SKM-1 (cell line): ENCODE results near the gene SLC35D2.
"Not testable (repeated sequence)": the region's sequence is repeated elsewhere in the genome, so short reads cannot be mapped to it uniquely, and the experiment has no call there.

Experiments used
- DNase-seq: peaks from one replicate; lab custom pipeline; 2025; ENCODE audit not compliant: unreplicated experiment; lab: John Stamatoyannopoulos, UW

SLC35D2 gene

GRCh38 chr9:96361668-96362067 is 21.8 kb downstream of the SLC35D2 start:
- no peak for DNase-seq

- DNase-seq = no peak
Observed at GRCh38 chr9:96360976-96361375, 22.5 kb downstream of the SLC35D2 start.

- DNase-seq = not testable (repeated sequence)
Observed at GRCh38 chr9:96360523-96360922, 23.0 kb downstream of the SLC35D2 start.

- DNase-seq = no peak
Observed at GRCh38 chr9:96350866-96351265, 32.6 kb downstream of the SLC35D2 start.

GRCh38 chr9:96348261-96348660 is 35.2 kb downstream of the SLC35D2 start:
- no peak for DNase-seq

- no peak for DNase-seq
Observed at GRCh38 chr9:96345551-96345950, 38.0 kb downstream of the SLC35D2 start.

DNA sequence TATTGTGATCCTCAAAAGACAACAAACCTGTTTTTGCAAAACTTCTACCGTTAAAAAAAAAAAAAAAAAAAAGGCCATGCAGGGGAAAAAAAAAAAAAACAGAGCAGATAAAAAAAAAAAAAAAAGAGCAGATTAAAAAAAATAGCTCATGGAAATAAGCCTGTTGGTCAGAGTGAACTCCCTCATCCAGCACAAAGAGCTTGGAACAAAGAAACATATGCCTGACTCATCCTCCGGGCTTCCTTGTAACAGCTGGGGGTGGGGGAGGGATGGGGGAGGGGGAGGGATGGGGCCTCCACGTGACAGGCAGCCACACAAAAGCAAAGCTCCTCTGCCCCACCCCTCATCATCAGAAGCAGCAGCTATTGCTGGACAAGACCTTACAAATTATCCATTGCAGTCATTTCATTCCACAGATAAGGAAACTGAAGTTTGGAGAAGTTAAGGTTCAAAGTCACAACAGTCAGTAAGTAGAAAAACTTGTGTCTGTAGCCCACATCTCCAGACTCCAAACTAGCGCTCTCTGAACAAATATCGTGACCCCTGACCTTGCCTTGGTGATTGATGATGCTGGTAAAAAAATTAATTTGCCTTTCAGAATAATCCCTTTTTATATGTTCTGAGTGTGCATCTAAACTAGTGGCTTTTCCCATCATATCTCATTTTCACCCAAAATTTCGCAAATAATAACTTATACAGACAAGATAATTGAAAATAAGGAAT is 38.9 kb downstream of the SLC35D2 start:
- no peak for DNase-seq

DNA sequence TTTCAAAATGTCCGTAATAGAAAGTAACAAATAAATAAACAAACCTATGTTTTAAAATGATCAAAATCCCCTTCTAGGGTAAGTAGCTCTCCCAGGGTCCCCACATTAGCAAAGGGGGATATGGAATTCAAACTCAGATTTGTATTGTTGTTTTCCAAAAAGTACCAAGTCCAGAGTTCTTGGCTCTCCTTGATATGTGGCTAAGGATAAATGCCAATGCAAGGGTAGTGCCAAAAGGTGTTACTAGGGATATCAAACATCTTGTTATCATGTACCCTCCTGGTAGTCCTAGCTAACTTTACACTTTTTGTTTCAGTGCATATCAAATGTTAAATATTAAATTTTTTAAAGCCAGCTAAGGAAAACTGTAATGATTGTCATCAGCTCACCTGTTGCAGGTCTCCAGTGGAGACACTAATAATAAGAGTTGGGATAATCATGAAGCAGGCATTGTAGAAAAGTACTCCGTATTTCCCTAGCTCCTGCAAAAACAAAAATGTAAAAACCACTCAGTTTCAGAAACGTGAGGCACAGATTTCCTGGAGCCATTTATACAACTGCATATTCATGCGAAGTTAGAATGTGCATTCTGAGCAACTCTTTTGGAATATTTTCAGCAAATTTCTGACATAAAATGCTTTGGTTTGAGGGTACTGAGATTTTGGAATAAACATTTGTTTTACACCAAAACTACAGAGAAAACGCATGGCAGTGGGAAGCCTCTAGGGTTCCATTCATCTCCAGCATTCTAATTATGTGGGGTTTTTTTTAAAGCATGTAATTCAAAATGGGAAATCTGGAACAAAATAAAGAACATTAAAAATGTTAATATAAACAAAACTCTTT is 39.8 kb downstream of the SLC35D2 start:
- DNase-seq = no peak

DNA sequence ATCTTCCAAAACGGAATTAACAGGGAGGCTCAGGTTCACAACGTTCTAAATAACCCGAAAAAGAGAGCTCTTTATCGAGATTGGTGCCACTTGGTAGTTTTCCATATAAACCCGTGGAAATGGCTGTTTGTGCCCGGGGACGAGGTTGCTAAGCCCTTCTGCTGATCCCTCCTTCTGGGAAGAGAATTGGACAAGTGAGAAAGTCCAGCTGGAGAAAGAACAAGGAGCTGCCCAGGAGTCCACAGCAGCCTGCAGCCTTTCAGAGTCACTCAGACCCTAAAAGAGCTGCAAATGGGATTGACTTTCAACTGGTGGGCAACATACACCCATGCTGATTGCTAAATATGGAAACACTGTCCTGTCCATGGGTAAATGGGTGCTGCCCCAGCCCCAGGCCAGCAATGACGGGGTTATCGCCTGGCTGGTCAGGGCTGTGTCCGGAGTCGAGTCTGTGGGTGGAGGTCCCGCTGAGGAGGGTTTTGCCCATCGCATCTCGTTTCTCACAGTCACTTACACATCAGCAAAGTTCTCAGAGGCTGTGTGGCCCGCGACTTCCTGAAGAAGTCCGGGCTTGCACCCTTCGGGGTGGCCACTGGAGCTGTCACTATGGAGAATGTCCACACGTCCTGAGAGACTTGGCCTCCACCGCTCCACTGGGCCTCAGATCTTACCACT is 40.8 kb downstream of the SLC35D2 start:
- no peak for DNase-seq

DNA sequence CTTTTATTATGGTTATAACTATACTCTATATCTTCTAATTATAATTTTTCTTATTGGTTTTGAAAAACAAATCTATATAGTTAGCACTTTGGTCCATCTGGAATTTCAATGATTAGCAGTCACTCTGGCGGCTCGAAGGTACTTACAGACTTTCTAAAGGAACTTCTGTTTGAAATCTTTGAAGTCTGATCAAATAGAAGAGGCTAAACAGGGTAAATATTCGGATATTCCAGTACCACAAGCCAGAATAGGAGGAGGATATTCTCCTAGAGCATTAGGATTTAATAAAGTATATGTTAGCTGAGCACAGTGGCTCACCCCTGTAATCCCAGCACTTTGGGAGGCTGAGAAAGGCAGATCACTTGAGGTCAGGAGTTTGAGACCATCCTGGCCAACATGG is 42.8 kb downstream of the SLC35D2 start:
- no peak for DNase-seq

DNA sequence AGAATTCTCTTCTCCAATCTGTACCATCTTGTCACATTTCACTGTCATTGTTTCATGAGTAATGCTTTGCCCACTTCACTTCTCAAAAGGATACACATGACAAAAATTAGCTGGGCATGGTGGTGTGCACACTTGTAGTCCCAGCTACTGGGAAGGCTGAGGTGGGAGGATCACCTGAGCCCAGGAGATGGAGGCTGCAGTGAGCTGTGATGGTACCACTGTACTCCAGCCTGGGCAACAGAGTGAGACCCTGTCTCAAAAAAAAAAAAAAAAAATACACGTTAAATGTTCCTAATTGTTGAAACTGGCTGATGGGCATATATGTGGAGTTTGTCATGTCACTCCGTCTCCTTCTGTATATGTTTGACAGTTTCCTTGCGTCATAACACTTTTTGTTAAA is 45.2 kb downstream of the SLC35D2 start:
- DNase-seq = no peak

GRCh38 chr9:96333958-96334357 is 49.6 kb downstream of the SLC35D2 start:
- DNase-seq = no peak

DNA sequence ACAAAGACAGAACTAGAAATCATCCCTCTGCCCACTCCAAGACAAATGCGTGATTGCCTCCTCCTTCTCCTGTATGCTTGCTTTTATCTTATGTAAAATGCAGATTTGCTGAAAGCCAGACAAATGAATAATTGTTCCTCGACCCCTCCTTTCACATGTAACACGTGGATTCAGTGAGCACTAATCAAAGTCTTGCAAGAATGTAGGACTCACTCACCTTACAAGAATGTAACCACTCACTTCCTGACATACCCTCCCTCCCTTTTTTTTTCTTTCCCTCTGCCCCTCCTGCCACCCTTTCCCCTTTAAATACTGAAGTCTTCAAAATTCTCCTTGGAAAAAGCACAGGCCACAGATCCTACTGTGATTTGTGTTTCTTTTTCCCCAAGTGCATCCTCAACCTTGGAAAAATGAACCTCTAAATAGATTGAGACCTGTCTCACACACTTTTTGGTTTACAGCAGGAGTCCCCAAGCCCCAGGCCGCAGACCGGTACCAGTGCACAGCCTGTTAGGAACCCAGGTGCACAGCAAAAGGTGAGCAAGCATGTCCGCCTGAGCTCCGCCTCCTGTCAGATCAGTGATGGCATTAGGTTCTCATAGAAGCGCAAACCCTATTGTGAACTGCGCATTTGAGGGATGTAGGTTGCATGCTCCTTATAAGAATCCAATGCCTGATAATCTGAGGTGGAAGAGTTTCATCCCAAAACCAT is 52.1 kb downstream of the SLC35D2 start:
- no peak for DNase-seq

DNA sequence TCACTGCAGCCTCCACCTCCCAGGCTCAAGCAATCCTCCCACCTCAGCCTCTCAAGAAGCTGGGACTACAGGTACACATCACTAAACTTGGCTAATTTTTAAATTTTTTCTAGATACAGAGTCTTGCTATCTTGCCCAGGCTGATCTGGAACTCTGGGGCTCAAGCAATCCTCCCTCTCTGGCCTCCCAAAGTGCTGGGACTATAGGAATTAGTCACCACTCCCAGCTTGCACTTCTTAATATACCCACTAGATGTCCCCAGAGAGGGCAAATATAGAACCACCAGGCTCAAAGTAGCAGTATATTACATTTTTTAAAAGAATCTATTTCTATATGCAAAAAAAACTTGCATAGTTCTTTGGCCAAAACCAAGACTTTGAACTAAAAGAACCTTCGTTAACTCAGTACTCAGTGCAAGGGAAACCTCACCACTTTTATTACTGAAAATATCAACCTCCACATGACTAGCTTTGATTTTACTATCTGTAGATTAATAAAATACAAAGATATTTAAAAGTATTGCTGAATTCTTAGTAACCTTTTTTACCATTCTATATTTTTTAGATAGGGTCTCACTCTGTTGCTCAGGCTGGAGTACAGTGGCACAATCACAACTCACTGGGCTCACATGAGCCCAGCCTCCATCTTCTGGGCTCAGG is 55.7 kb downstream of the SLC35D2 start:
- DNase-seq = no peak

GRCh38 chr9:96323169-96323568 is 60.3 kb downstream of the SLC35D2 start:
- DNase-seq = no peak

- not testable (repeated sequence) for DNase-seq
Observed at GRCh38 chr9:96322736-96323135, 60.8 kb downstream of the SLC35D2 start.

DNA sequence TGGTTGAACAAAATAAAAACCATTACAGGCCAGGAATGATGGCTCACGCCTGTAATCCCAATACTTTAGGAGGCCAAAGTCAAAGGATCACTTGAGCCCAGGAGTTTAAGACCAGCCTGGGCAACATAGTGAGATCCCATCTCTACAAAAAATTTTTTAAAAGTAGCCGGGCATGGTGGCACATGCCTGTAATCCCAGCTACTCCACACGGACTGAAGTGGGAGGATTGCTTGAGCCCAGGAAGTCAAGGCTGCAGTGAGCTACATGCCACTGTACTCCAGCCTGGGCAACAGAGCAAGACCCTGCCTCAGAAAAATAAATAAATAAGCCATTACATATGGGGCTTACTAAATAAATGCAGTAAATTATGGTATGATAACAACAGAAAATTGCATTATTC is 61.3 kb downstream of the SLC35D2 start:
- DNase-seq = not testable (repeated sequence)

GRCh38 chr9:96321515-96321914 is 62.0 kb downstream of the SLC35D2 start:
- no peak for DNase-seq

GRCh38 chr9:96320749-96321280 is 62.7 kb downstream of the SLC35D2 start:
- DNase-seq = no peak

DNA sequence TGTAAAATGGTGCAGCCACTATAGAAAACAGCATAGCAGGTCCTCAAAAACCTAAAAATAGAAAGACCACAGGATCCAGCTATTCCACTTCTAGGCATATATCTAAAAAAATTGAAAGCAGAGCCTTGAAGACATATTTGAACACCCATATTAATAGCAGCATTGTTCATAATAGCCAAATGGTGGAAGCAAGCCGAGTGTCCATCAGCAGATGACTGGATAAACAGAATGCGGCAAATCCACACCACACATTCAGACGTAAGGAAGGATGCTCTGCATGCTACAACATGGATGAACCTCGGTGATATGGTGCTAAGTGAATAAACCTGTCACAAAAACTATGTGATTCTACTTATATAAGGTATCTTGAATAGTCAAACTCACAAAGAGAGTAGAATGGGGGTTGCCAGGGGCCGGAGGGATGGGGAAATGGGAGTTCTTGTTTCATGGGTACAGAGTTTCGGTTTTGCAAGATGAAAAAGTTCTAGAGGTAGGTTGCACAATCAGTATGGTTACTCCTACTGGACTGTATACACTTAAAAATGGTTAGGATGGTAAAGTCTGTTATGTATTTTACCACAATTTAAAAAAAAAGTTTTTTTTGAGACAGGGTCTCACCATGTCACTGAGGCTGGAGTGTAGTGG is 64.5 kb downstream of the SLC35D2 start:
- no peak for DNase-seq
